AML-193 (cell line): ENCODE measurements around the gene FBLN1.

Experiments used
- DNase-seq, 2 experiments: peaks; one replicate each; lab custom pipeline; 2025; lab: John Stamatoyannopoulos, UW

FBLN1 gene

DNA sequence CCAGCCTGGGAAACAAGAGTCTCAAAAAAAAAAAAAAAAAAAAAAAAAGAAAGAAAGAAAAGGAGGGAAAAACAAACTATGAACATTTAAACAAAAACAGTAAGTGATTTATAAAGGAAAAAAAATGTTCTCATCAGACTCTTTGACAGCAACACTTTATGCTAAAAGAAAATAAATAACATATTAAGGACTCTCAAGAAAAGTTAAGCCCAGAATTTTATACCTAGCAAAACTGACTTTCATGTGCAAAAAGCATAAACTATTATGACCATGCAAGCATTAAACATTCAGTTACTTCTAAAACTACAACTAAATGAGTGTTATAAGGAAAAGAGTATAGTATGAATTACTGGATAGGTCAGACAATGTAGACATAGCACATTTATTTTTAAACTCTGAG is 68.4 kb downstream of the FBLN1 start:
- no peak for DNase-seq

DNA sequence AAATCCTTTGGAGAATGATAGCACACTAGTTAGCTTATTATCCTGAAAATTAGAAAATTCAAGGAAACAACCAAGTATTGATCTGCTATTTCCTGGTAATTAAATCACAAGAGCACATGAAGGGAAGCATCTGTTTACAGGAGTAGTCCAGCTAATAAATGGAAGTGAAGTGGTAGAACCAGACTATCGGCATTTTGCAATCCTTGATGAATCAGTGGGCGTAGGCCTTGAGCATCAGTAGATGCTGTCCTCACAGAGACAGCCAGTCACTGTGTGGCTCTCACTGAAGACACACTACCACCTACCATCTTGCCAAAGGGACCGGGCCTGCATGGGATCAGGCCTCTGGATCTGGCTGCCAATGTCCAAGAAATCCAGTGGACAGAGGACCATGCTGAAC is 69.8 kb downstream of the FBLN1 start:
- no peak for DNase-seq

DNA sequence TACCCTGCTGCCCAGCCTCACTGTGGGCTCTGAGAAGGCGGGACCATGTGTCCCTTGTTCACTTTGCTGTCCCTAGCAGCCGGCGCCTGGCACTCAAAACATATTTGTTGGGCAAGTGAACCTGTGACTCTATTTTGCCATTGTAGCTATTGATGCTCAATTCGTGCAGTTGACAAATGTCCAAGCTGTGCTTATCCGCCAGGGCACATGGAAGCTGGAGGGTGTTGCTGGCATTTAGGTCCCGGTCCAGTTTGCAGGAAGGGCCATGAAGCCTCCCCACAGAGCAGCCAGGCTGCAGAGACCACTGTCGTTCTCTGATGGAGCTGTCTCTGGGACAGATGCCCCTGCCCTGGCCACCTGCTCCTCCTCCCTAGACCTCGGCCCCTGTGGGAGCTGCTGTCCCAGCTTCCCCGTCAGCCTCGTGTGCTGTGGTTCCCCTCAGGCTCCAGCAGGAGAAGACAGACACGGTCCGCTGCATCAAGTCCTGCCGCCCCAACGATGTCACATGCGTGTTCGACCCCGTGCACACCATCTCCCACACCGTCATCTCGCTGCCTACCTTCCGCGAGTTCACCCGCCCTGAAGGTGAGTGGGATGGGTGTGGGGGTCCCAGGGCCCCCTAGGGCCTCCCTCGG is 71.5 kb downstream of the FBLN1 start:
- no peak for DNase-seq

DNA sequence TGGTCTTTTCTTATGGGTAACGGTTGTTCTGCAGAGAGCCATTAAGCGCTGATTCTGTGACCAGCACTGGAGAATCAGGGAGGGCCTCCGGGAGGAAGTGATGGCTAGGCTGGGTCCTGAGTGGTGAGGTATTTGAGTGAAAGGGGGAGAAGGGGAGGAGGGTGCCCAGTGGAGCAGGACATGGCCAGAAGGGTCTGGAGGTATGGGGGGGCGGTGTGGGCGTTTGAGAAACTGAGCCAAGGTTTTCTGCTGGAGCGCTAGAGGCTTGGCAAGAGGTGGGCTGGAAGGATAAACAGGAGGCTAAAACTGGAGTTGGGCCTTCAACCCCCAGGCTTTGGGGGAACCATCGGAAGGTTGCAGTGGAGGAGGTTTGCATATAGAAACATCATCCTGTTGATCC is 72.5 kb downstream of the FBLN1 start:
- DNase-seq, result no peak

DNA sequence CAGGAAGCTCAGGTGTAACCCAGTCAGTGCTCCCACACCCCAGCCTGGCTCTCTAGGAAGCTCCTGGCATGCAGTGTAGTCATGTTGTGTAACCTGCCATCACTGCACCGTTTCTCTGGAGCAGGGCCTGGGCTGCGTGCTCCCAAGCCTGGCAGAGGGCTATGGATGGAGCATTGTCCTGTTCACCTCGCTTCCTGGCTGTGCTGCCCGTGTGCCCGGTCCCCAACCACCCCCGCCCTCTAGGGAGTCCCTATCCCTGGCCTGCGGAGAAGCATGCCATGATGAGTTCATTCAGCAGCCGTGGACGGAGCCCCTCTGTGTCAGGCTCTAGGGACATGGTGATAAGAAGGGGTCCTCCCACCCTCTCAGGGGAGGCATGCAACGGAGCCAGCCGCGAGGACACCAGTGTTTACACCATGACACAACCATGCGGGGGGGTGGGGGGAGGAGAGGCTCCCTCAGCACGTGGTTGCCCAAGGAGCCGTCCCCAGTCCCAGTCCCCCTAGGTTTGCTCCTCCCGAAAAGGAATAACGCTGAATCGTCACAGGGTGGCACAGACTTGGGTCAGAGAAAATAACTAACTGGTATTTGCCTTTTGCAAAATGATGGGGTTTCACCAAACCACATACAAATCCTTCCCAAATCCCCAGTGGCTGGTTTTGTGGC is 73.1 kb downstream of the FBLN1 start:
- no peak for DNase-seq

DNA sequence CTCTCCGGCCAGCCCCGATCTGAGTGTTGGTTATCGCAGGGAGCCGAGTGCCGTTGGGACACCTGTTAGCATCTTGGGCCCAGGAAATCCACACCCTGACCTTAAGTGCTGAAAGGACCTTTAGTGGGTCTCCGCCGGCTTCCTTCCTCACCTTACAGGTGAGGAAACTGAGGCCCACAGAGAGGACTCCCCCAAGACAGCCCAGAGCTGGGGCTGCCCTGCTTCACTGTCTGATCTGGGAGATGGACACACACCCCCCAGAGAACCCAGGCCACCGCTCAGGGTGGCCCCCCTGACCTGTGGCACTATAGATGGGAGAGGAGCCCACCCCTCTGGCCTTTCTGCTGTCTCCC is 73.6 kb downstream of the FBLN1 start:
- DNase-seq, result no peak

DNA sequence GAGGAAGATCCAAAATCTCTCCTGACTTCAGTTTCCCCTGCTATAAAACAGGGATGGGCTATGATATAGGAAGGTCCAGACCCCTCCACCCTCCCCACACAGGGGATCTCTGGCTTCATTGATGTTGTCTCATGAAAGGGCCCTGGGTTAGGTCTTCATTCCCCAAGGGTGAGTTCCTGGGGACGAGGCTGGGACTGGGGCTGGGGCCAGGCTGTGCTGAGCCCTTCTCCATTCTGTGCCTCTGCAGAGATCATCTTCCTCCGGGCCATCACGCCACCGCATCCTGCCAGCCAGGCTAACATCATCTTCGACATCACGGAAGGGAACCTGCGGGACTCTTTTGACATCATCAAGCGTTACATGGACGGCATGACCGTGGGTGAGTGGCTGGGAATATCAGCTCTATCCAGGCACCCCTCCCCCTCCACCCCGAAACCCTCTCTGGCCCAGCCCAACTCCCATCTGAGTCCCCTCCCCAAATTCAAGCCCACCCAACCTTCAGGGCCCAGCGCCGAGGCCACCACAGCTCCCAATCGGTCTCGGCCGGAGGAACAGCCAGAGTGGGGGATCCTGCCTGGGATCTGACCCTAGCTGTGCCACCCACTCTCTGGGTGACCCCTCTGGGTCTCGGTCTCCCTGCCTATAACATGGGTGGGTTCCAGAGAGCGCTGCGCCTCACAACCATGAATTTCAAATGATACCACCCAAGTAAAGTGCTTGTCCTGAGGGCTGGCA is 74.2 kb downstream of the FBLN1 start:
- no peak for DNase-seq

DNA sequence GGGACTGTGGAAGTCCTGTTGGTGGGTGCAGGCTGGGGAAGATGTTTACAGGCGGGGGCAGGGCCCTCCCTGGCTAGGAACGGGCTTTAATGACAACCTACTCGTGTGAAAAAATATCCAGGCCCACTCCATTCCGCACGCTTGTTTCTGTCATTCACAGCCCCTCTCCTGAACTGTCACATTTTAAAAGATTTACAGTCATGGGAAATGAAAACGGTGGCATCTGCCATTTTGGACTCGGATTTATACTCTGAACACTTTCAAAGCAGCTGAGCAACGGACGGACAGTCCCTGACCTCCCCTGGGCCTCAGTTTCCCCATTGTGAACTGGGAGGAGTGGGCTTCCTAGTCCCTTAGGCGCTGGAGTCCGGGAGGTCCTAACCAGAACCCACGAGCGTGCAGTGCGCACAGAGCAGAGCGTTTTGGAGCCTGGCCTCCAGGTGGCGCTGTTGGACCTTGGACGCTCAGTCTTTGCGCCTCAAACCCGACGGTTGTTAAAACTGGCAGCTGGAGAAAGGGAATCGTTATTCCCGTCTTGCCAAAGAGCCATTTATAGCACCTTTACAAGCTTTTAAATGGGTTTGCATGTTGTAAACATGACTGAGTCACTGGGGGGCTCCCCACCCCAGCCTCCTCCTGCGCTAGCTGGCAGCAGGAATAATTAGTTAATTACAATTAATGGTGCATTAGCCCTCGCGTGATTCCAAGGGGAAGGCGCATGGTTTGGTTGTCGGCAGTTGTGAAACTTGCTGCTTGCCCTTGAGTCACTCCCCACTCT is 75.3 kb downstream of the FBLN1 start:
- DNase-seq, result peak; percentile 53 to 57

DNA sequence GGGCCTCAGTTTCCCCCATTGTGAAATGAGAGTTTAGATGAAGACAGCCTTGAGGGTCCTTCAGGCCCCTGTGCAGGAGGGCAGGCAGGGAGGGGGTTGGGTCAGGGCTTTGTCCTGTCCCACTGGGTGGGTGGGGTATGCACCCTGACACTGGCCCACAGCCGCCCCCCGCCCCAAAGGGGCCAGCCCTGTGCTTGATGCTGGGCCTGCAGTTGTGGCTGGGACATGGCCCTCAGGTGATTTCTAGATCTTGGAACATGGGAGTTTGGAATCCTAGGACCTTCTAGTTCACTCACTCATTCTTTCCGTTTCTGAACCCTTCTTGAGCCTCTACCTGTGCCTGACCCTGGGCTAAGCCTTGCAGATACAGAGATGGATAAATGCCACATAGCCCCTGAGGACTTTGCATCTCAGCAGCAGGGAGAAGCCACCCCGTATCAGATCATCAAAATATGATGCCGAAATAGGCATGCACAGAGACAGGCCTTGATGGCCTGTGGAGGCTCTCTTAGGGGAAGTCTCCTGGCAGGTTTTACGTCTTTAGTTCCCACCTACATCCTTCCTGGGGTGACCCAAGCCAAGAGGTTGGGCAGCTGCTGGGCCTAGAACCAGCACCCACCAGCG is 76.0 kb downstream of the FBLN1 start:
- no peak for DNase-seq

DNA sequence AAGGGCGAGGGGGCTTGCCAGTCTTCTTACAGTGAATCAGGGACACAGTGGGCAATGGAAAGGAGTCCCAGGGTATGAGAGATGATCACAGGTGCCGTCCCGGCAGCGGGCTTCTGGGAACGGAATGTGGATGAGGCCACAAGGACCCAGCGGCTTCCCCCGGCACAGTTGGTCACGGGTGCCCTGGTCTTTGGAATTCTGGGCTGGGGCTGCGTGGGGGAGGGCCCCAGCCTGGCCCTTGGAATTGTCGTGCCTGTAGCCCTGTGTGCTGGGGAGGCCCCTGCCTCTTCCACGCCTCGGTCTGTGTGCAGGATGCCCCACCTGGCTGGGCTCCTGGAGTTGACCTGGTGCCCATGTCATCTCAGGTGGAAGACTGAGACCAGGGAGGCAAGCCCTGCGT is 76.6 kb downstream of the FBLN1 start:
- DNase-seq, result no peak

DNA sequence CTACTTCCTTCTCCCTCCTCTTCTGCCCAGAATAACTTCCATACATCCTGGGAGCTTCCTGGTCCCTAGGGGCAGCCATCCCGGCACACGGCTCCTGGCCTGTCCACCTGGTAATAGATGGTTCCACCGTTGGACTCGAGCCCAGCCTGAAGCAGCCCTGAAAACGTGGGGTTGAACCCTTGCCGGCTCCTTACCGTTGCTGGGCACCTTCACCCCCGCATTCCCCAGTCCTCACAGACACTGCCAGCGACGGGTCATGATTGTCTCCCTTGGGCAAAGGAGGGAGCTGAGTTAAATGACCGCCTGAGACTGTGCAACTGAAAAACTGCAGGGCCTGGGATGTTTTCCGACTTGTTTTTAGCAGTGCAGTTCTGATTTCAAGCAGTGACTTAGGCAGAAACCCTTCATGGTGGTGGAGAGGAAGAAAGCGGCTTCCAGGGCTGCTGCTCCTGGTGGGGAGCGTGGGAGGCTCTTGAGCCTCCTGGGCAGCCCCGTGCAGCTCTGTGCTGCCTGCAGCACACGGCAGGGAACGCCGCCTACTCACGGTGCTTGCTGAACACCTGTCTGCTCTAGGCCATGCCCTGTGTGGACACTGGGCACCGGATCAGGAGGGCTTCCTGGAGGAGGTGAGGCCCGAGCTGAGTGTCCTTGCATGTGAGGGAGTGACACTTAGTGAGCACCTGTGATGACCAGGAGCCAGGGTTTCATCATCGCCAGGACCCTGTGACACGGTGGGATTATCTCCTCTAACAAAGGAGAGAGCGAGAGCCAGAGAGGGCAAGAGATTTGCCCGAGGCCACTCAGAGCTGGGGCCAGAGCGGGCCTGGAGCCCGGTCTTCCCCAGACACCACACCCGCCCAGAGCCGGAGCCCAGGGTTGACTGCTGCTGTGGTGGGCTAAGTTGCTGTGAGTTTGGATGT is 77.4 kb downstream of the FBLN1 start:
- DNase-seq, result no peak

DNA sequence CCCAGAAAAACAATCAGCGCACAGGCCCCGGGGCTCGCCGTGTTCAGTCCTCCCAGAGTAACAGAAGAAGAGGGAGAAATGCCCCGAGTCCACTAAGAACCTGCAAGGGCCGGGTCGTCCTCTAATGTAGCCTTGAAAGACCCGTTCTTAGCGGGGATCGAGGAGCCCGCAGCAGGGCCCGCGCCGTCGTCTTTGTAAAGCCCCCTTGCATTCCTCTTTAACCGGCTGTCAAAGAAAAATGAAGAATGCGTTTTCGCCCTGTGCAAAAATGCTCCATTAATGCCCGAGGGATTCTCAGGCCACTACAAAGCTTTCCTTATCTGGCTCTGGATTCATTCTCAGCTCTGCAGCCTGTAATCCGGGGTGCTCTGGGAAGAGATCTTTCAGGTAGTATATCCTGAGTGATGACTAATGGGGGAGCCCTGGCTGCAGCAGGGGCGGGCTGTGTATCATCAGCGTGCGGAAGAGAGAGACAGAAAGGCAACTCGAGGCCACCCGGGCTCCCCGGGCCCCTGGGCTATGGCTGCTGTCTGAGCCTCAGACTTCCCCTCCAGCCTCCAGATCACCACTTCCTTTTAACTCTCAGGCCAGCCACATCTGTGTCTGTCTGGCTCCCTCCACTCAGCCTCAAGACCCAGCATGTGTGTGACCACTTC is 78.2 kb downstream of the FBLN1 start:
- DNase-seq, result peak; percentile 6 to 7

DNA sequence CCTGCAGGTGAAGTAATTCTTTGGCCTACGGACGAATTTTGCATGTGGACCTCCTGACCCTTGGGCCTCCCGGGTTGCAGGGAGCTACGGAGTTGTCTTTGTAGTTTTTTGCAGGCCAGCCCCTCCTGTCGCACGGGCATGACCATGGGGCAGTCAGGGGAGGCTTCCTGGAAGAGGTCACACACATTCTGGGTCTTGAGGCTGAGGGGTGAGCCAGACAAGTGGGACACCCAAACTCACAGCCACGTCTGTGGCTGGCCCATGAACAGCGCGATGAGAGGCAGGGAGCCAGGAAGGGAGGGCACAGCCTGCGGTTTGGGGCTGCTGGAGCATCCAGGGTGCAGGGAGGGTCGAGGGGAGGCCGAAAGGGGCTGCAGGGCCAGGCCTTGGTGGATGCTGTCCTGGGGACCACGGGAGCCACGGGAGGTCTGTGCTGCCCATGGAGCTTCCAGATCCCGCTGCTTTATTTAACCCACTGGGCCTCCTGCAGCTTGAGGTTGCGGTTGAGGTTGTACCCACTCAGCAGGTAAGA is 78.9 kb downstream of the FBLN1 start:
- no peak for DNase-seq

DNA sequence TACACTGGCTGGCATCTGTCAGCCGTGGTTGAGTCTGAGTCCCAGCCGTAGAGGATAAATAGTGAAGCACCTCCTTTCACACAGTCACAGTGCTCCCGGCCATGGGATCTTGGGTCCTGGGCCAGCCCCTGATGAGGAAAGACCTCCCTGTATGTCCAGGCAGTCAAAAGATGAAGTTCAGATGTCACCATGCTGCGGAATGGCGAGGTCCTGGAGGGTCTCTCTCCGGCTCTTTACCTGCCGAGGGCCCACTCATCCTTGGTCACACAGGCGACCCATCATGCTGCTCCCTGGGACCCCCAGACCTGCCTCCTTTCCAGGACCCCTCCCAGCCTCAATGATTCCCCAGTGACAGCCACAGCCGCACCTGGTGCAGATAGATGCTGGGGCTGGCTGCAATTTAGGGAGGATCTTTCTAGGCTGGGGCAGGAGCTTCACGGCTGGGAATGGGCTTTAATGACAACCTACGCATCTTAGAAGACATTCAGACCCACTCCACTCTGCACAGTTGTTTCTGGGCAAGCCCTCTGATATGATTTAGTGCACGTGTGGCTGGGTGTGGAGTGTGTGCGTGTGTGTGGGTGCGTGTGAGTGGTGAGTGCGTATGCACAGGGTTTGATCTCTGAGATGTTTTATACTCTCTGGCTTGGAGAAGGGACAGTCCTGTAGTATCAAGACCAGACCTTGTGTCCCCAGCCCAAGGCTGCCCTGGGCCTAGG is 79.7 kb downstream of the FBLN1 start:
- DNase-seq, result no peak

DNA sequence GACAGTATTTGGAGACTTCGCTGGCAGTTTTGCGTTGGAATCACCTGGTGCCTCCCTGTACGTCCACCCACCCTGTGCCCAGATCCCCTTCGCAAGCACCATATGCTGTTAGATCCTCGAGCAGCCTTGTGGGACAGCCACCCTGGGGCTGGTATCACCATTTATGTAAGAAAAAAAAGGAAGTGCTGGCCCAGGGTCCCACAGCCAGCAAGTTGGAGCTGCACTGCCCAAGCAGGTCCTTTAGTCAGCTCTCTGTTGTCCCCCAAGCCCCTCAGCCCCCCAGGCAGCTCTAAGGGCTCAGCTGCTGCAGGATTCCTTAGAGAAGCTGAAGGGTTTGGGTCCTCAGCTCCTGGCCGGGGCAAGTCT is 80.3 kb downstream of the FBLN1 start:
- DNase-seq, result no peak

DNA sequence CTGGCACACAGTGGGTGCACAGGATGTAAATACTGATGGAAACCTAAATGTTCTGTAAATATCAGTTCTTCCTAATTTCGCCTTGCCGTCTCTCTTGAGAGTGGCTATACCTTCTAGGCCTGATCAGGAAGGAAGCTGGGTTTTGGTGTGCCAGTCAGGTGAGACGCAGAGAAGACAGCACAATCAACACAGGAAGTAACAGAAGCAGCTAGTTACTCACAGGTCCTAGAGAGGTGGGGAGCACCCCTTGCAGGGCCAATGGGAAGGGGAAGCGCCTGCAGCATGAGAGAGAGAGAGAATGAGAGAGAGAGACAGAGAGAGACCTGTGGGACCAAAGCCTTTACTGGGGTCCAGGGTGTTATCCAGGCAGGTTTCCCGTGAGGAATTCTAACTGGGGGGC is 80.8 kb downstream of the FBLN1 start:
- no peak for DNase-seq

DNA sequence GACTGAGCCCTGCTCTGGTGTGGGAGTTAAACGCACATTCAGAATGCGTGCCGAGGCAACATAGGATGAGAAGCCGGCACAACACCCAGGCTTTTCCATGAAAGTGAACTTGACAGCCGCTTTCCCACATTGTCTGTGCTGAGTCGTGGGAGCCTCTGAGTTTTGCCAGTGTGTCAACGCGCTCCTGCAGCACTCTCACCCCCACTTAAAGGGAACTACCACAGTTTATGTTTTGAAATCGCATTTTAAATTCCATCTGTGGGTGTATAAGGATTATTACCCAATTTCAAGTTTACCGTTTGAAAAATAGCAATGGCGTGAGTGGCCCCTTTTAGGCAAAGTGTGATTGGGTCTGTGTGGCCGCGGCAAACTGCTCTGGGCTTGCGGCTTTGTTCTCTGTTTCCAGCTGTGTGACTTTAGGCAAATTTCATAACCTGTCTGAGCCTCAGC is 81.5 kb downstream of the FBLN1 start:
- DNase-seq, result no peak

DNA sequence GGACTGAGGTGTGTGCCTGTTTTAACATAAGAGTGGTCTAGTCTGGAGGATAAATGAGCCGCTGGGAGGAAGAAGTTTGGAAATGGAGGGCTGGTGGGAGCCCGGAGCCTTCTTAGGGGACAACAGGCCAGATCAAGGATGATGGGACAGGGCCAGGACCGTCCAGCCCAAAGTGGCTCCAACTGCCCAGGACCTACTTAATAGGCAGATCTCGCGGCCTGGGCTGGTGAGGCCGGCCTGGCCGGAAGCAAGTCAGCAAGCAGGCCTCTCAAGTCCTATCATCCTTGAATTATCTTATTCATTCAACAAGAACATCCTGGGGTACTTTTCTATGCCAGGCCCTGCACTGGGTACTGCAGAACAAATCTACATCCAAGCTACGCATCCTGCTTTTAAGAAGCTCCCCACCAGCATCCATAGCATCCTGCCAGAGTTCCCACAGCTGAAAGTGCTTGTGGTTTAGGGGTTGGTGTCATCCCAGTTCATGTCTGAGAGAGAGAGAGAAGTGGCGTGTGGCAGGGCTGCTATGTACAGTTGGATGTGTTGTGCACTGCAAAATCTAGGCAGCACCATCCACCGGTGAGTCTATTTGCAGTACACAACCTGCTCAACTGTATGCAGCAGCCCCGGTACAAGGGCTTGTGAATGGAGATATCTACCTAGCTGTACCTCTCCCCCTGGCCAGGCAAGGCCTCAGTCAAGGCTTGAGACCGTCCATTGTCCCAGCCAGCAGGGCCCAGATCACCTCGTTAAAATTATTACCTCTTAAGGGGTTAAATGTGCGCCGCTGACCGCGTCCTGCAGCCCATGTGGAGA is 82.1 kb downstream of the FBLN1 start:
- no peak for DNase-seq

DNA sequence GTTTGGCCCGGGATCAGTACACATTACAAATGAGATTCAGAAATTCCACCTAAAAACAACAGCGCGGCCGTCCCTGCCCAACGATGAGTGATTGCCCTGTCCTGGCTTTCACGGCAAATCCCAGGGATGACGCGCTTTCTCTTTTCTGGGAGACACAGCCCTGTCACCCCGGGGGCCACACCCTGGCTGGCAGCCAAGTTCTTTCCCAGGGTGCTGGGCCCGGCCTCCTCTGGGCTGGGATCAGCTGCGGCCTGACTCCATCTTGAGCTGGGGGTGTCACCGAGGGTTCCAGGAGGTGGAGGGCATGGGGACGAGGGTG is 82.7 kb downstream of the FBLN1 start:
- DNase-seq, result no peak
